ENCODE measurements around the gene DLGAP4. TPM values are rescaled to one million over a fixed set of nuclear protein-coding genes. Genes with fewer than 3 reads are reported as not detected.
A peak's percentile ranks its signal among the peaks of the same experiment; 100 is the strongest.
"Not testable (repeated sequence)": the region's sequence is repeated elsewhere in the genome, so short reads cannot be mapped to it uniquely, and the experiment has no call there.

Gene DLGAP4
- total and polyA plus RNA-seq, 7 experiments from 2014 or later: 15.0 to 40.2 (median 35.3) TPM

DNA sequence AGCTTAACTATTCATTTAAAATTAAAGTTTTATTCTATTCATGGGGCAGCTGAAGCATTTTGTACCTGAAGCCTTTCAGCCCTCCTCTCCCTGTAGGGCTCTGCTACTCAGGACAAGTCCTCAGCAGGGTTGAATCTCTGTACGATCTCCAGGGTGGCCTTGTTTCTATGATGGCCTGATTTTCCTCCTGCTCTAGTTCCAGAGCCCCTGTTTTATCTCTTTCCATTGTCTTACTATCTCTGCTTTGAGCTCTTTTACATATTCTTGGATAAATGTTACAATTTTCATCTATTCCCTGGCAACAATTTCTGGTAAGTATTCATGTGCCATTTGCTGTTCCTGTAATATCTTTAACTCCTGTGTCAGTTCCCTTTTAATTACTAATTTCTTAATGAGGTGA lies 215.4 kb downstream of the DLGAP4 start:
- peak overlapping the region in 3 of 9 donors; percentile 1 to 28 (median 2) for H3K27ac Mint-ChIP-seq
- H3K4me1 Mint-ChIP-seq: peaks cover 0 to 5% (median 0%) of the 10 kb centered on the region in 7 donors
- no peak overlapping the region for H3K4me3 Mint-ChIP-seq
- ChIA-PET POLR2A (no interaction called here), CTCF (no interaction called here)
- DNase-seq (no peak), ATAC-seq (no peak)
- no peak overlapping the region for H3K4me3 ChIP-seq (ENCODE audit: low read length)
- H3K36me3 Mint-ChIP-seq: peaks cover 0 to 25% (median 7%) of the 10 kb centered on the region in 5 donors
- no peaks in the 10 kb centered on the region for H3K27me3 ChIP-seq (ENCODE audit: control insufficient read depth in 2 of 2, insufficient read depth in 2 of 2, low read length in 2 of 2)
- H3K36me3 ChIP-seq (ENCODE audit: control insufficient read depth in 2 of 3, insufficient read depth in 3 of 3, low read length in 3 of 3): peaks cover 0 to 31% (median 9%) of the 10 kb centered on the region in 3 experiments
- intact Hi-C loops (cut with micrococcal nuclease): no loop called here
- peaks cover 0 to 1% (median 0%) of the 10 kb centered on the region in 11 donors for H3K9me3 Mint-ChIP-seq
- H3K27ac ChIP-seq (ENCODE audit: low read depth, low read length): no peak overlapping the region
- no peaks in the 10 kb centered on the region for H3K9me3 ChIP-seq (ENCODE audit: control insufficient read depth in 2 of 3, low read length in 3 of 3)
- no peaks in the 10 kb centered on the region for H3K4me1 ChIP-seq (ENCODE audit: control insufficient read depth in 2 of 2, insufficient read depth in 2 of 2, low read length in 2 of 2)
- H3K27me3 Mint-ChIP-seq: no peaks in the 10 kb centered on the region

DNA sequence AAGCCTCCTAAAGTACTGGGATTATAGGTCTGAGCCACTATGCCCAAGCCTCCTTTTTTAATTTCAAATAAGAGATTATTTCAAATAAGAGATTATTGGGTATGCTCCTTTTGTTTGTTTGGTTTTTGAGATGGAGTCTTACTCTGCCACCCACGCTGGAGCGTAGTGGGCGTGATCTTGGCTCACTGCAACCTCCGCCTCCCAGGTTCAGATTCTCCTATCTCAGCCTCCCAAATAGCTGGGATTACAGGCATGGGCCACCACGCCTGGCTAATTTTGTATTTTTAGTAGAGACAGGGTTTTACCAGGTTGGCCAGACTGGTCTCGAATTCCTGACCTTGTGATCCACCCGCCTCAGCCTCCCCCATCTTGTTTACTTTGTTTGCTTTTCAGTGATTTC lies 216.3 kb downstream of the DLGAP4 start:
- H3K27ac Mint-ChIP-seq: peak overlapping the region in 3 of 9 donors; percentile 1 to 63 (median 40)
- CTCF ChIA-PET; H3K27me3 ChIP-seq (ENCODE audit: control insufficient read depth in 2 of 2, insufficient read depth in 2 of 2, low read length in 2 of 2): not testable (repeated sequence)

DNA sequence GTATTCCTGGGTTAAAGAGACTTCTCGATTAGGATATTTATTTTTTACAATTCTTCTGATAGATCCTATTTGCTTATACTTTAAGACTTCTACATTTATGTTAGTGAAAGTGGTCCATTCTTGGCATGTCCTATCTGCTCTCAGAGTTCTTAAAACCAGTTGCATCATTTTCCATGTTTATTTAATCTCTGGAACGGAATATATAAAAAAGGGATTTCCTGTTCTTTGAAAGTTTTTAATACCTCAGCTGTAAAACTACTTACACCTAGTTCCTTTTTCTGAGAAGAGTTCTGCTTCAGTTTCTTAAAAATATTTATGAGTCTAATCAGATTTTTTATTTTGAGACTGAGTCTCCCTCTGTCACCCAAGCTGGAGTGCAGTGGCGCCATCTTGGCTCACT lies 217.2 kb downstream of the DLGAP4 start:
- peak overlapping the region in 1 of 9 donors; percentile 25 for H3K27ac Mint-ChIP-seq
- CTCF ChIA-PET: no interaction called here
- no peak overlapping the region for H3K4me3 ChIP-seq (ENCODE audit: low read length)
- DNase-seq: no peak
- no peaks in the 10 kb centered on the region for H3K27me3 ChIP-seq (ENCODE audit: control insufficient read depth in 2 of 2, insufficient read depth in 2 of 2, low read length in 2 of 2)
- no peak overlapping the region for H3K27ac ChIP-seq (ENCODE audit: low read depth, low read length)
- no peak overlapping the region for H3K4me3 Mint-ChIP-seq
- peaks cover 0 to 5% (median 0%) of the 10 kb centered on the region in 7 donors for H3K4me1 Mint-ChIP-seq
- H3K36me3 Mint-ChIP-seq: peaks cover 0 to 34% (median 13%) of the 10 kb centered on the region in 5 donors
- H3K9me3 ChIP-seq (ENCODE audit: control insufficient read depth in 2 of 3, low read length in 3 of 3): no peaks in the 10 kb centered on the region
- POLR2A ChIA-PET: no interaction called here
- no peaks in the 10 kb centered on the region for H3K27me3 Mint-ChIP-seq
- intact Hi-C loops (cut with micrococcal nuclease): no loop called here
- peaks cover 0 to 1% (median 0%) of the 10 kb centered on the region in 11 donors for H3K9me3 Mint-ChIP-seq
- no peak for ATAC-seq
- H3K36me3 ChIP-seq (ENCODE audit: control insufficient read depth in 2 of 3, insufficient read depth in 3 of 3, low read length in 3 of 3): peaks cover 0 to 45% (median 9%) of the 10 kb centered on the region in 3 experiments
- H3K4me1 ChIP-seq (ENCODE audit: control insufficient read depth in 2 of 2, insufficient read depth in 2 of 2, low read length in 2 of 2): no peaks in the 10 kb centered on the region

More for the DNA sequence above, 216.3 kb downstream of the DLGAP4 start:
- POLR2A ChIA-PET; H3K4me3 ChIP-seq (ENCODE audit: low read length); H3K4me3 Mint-ChIP-seq; intact Hi-C loops (cut with micrococcal nuclease); H3K4me1 ChIP-seq (ENCODE audit: control insufficient read depth in 2 of 2, insufficient read depth in 2 of 2, low read length in 2 of 2); H3K4me1 Mint-ChIP-seq; H3K27me3 Mint-ChIP-seq; H3K9me3 ChIP-seq (ENCODE audit: control insufficient read depth in 2 of 3, low read length in 3 of 3); H3K27ac ChIP-seq (ENCODE audit: low read depth, low read length); ATAC-seq; H3K9me3 Mint-ChIP-seq; DNase-seq: not testable (repeated sequence)
- H3K36me3 Mint-ChIP-seq: peaks cover 0 to 33% (median 11%) of the 10 kb centered on the region in 5 donors
- peaks cover 0 to 40% (median 9%) of the 10 kb centered on the region in 3 experiments for H3K36me3 ChIP-seq (ENCODE audit: control insufficient read depth in 2 of 3, insufficient read depth in 3 of 3, low read length in 3 of 3)

DNA sequence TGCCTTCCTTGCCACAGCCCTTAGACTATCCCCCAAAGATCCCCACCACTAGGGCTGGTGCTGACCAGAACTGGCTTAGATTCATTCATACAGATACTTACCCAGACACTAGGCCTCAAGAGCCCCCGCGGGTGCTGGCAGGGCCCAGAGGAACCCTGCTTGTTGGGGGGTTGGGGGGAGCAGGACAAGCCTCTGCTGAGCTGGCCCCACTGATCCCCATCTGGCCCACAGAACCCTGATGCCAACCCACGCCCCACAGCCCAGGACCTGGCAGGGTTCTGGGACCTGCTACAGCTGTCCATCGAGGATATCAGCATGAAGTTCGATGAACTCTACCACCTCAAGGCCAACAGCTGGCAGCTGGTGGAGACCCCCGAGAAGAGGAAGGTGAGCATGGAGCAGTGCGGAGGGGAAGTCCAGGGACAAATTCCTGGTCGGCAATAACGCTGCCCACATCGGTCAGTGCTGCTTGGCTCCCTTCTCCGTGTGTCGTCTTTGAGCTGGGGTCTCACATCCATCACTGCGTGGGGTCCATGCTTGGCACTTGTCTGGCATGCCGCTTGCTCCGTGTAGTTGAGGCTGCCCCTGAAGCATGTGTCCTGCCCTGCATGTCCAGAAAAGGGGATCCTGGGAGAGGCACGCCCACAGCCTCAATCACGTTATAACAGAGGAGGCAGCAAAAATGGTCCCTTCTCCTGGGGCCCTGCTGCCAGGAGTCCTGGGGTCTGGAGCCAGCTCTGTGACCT lies 219.7 kb downstream of the DLGAP4 start:
- ATAC-seq: no peak
- Histone ChIP-seq H3K36me3 (ENCODE audit: control insufficient read depth in 2 of 3, insufficient read depth in 3 of 3, low read length in 3 of 3) (peaks cover 0 to 43% (median 9%) of the 10 kb centered on the region in 3 experiments), H3K27ac (ENCODE audit: low read depth, low read length) (no peak overlapping the region), H3K4me1 (ENCODE audit: control insufficient read depth in 2 of 2, insufficient read depth in 2 of 2, low read length in 2 of 2) (no peaks in the 10 kb centered on the region), H3K27me3 (ENCODE audit: control insufficient read depth in 2 of 2, insufficient read depth in 2 of 2, low read length in 2 of 2) (no peaks in the 10 kb centered on the region), H3K9me3 (ENCODE audit: control insufficient read depth in 2 of 3, low read length in 3 of 3) (no peaks in the 10 kb centered on the region), H3K4me3 (ENCODE audit: low read length) (no peak overlapping the region)
- Mint-ChIP-seq H3K36me3 (peaks cover 0 to 34% (median 13%) of the 10 kb centered on the region in 5 donors), H3K9me3 (peaks cover 0 to 1% (median 0%) of the 10 kb centered on the region in 11 donors), H3K27me3 (no peaks in the 10 kb centered on the region), H3K4me1 (peaks cover 0 to 5% (median 0%) of the 10 kb centered on the region in 7 donors), H3K27ac (peak overlapping the region in 4 of 9 donors; percentile 14 to 65 (median 32)), H3K4me3 (no peak overlapping the region)
- POLR2A ChIA-PET: no interaction called here
- CTCF ChIA-PET: interaction anchor here (0.6 kb wide), 1 partner anchor 64 kb away, joined by 3 read pairs; no protein-coding TSS in a partner anchor
- intact Hi-C loops (cut with micrococcal nuclease): no loop called here
- DNase-seq: no peak

DNA sequence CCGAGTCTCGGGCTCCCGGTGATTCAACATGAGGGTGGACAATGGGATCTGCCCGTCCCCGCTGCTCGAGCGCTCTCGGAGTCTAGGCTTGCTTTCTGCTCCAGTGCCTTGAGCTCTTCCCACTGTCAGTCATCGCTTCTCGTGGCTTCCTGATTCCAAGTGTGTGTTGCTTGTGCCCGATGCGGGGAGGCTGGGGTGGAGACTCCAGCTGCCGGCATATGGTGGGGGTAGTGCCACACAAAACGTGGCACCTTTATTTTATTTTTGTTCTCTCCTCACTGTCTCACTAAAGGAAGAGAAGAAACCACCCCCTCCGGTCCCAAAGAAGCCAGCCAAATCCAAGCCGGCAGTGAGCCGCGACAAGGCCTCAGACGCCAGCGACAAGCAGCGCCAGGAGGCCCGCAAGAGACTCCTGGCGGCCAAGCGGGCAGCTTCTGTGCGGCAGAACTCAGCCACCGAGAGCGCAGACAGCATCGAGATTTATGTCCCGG lies 220.4 kb downstream of the DLGAP4 start:
- no peaks in the 10 kb centered on the region for H3K9me3 Mint-ChIP-seq
- no peak overlapping the region for H3K27ac Mint-ChIP-seq
- H3K4me1 Mint-ChIP-seq: peaks cover 0 to 2% (median 0%) of the 10 kb centered on the region in 7 donors
- DNase-seq (no peak), ATAC-seq (no peak)
- intact Hi-C loops (cut with micrococcal nuclease): no loop called here
- no peak overlapping the region for H3K4me3 Mint-ChIP-seq
- Histone ChIP-seq H3K27ac (ENCODE audit: low read depth, low read length) (no peak overlapping the region), H3K4me3 (ENCODE audit: low read length) (no peak overlapping the region), H3K9me3 (ENCODE audit: control insufficient read depth in 2 of 3, low read length in 3 of 3) (no peaks in the 10 kb centered on the region), H3K4me1 (ENCODE audit: control insufficient read depth in 2 of 2, insufficient read depth in 2 of 2, low read length in 2 of 2) (no peaks in the 10 kb centered on the region), H3K36me3 (ENCODE audit: control insufficient read depth in 2 of 3, insufficient read depth in 3 of 3, low read length in 3 of 3) (peaks cover 0 to 43% (median 9%) of the 10 kb centered on the region in 3 experiments), H3K27me3 (ENCODE audit: control insufficient read depth in 2 of 2, insufficient read depth in 2 of 2, low read length in 2 of 2) (no peaks in the 10 kb centered on the region)
- ChIA-PET POLR2A (no interaction called here), CTCF (no interaction called here)
- peaks cover 0 to 31% (median 13%) of the 10 kb centered on the region in 5 donors for H3K36me3 Mint-ChIP-seq
- no peaks in the 10 kb centered on the region for H3K27me3 Mint-ChIP-seq

DNA sequence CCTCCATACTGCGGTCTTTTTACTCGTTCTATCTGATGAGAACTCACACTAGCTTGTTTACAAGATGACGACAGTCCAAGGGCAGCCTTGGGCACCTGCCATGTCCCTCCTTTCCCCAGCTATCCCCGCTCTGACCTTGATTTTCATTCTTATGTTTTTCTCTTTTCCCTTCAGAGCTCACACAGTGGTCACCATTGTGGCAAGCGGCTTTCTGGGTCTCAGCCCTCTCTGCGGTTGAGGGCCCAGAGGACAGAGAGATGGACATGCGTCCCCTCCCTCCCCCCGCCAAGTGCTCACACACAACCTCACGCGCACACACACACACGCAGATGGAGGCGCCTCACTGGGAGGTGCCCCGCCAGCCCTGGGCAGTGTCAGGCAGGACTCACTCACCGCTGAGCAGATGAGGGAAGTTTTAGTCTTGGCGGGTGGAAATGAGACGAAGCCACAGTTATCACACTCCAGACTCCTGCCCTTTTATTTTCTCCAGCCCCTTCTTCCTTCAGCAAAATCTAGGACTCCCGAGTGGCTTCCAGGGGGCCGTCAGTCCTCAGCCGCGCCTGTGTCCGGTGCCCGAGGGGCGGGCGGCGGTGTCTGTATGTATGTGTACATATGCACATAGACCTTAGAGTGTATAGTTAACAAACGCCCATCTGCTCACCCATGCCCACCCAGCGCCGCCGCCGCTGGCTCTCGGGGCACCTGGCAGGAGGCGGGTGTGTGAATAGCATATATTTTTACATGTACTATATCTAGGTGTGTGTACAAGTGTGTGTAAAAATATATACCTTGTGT lies 221.4 kb downstream of the DLGAP4 start:
- Histone ChIP-seq H3K4me1 (ENCODE audit: control insufficient read depth in 2 of 2, insufficient read depth in 2 of 2, low read length in 2 of 2) (no peaks in the 10 kb centered on the region), H3K27ac (ENCODE audit: low read depth, low read length) (no peak overlapping the region), H3K4me3 (ENCODE audit: low read length) (no peak overlapping the region), H3K9me3 (ENCODE audit: control insufficient read depth in 2 of 3, low read length in 3 of 3) (no peaks in the 10 kb centered on the region), H3K36me3 (ENCODE audit: control insufficient read depth in 2 of 3, insufficient read depth in 3 of 3, low read length in 3 of 3) (peaks cover 0 to 40% (median 9%) of the 10 kb centered on the region in 3 experiments), H3K27me3 (ENCODE audit: control insufficient read depth in 2 of 2, insufficient read depth in 2 of 2, low read length in 2 of 2) (no peaks in the 10 kb centered on the region)
- Mint-ChIP-seq H3K27ac (peak overlapping the region in 2 of 9 donors; percentile 59 to 62), H3K4me3 (no peak overlapping the region), H3K4me1 (no peaks in the 10 kb centered on the region), H3K36me3 (peaks cover 0 to 25% (median 13%) of the 10 kb centered on the region in 5 donors), H3K27me3 (no peaks in the 10 kb centered on the region), H3K9me3 (no peaks in the 10 kb centered on the region)
- intact Hi-C loops (cut with micrococcal nuclease): no loop called here
- POLR2A ChIA-PET: no interaction called here
- ATAC-seq (no peak), DNase-seq (no peak)
- CTCF ChIA-PET: no interaction called here

Data from naive thymus-derived CD4-positive, alpha-beta T cell (primary cell).